Fibroblast of pulmonary artery (primary cell): Measurements from ENCODE around the gene PRUNE2.

Experiments
- DNase-seq: peaks from one replicate; pipeline ENCODE4 v3.0.0-alpha.2; 2010; ENCODE audit warnings: low read depth
- H3K4me3 ChIP-seq: replicated peaks from 2 replicates; pipeline ENCODE4 v1.5.1; 2011; ENCODE audit warnings: low read depth, mild to moderate bottlenecking, control low read depth, low read length, moderate library complexity
- CTCF ChIP-seq: IDR thresholded peaks from 2 replicates; pipeline ENCODE4 v1.5.1; 2011; ENCODE audit warnings: mild to moderate bottlenecking, control low read depth, low read length, inconsistent platforms; ENCODE audit errors: missing control alignments

Gene PRUNE2

GRCh38 chr9:76793784-76794431, 112.0 kb downstream of the PRUNE2 start:
- no peak for DNase-seq
- H3K4me3 ChIP-seq = no peak overlapping the region
- TF ChIP-seq CTCF = no peak

GRCh38 chr9:76789840-76790239, 116.1 kb downstream of the PRUNE2 start:
- no peak overlapping the region for H3K4me3 ChIP-seq
- no peak for DNase-seq
- TF ChIP-seq CTCF = no peak

GRCh38 chr9:76787677-76788076, 118.2 kb downstream of the PRUNE2 start:
- TF ChIP-seq CTCF = no peak
- DNase-seq = no peak
- no peak overlapping the region for H3K4me3 ChIP-seq

- H3K4me3 ChIP-seq = no peak overlapping the region
- DNase-seq = no peak
- no peak for TF ChIP-seq CTCF
These were observed 120.4 kb downstream of the PRUNE2 start for GRCh38 chr9:76785501-76785900.

- H3K4me3 ChIP-seq = no peak overlapping the region
- no peak for DNase-seq
- TF ChIP-seq CTCF = no peak
These were observed 121.0 kb downstream of the PRUNE2 start for GRCh38 chr9:76784881-76785280.

GRCh38 chr9:76772686-76773445, 133.0 kb downstream of the PRUNE2 start:
- DNase-seq = peak; percentile 26
- H3K4me3 ChIP-seq = no peak overlapping the region
- no peak for TF ChIP-seq CTCF
